ENCODE measurements around the gene SLC44A4.
"Not testable (repeated sequence)": the region's sequence is repeated elsewhere in the genome, so short reads cannot be mapped to it uniquely, and the experiment has no call there.

GRCh38 chr6:31817929-31818511, 60.8 kb downstream of the SLC44A4 start:
- not testable (repeated sequence) for TF ChIP-seq EZH2 (IDR thresholded peaks at IDR 0.05); POLR2AphosphoS5 (IDR thresholded peaks at IDR 0.05; ENCODE audit: borderline replicate concordance, low read depth, low read length)
